BJ (cell line): ENCODE measurements around the gene HRH3. TPM values are rescaled to one million over a fixed set of nuclear protein-coding genes. Genes with fewer than 3 reads are reported as not detected.

Experiments used
- CTCF ChIA-PET: fragments of 350-600 bp; formaldehyde crosslinking; extraction: SDS; loops from one replicate; lab custom pipeline; 2021; ENCODE audit warnings: antibody characterized with exemption, inconsistent platforms; lab: Yijun Ruan, JAX
- POLR2A ChIA-PET: fragments of 300-600 bp; sonication (Branson Sonifier 250); formaldehyde crosslinking; extraction: SDS; loops from one replicate; lab custom pipeline; 2021; ENCODE audit warnings: antibody characterized with exemption; lab: Charles Lee
- DNase-seq: peaks from one replicate; pipeline ENCODE4 v3.0.0-alpha.2; 2011; ENCODE audit warnings: low read depth
- H3K27me3 ChIP-seq: 2 replicates; pipeline ENCODE4 v1.6.0; 2011; ENCODE audit warnings: low read length; ENCODE audit not compliant: control insufficient read depth, insufficient read depth
- H3K36me3 ChIP-seq: 2 replicates; pipeline ENCODE4 v1.5.1; 2011; ENCODE audit warnings: low read length; ENCODE audit not compliant: control insufficient read depth, insufficient read depth
- H3K4me3 ChIP-seq: 2 replicates; pipeline ENCODE4 v1.5.1; 2011; ENCODE audit warnings: low read depth, mild to moderate bottlenecking, control low read depth, low read length
- CTCF ChIP-seq: IDR thresholded peaks from 2 replicates; pipeline ENCODE4 v1.5.1; 2011; ENCODE audit warnings: low read depth, mild to moderate bottlenecking, control low read depth, inconsistent platforms, low read length, moderate library complexity; ENCODE audit not compliant: insufficient read depth
- polyA plus RNA-seq: library from polyadenylated mRNA; depleted of rRNA; stranded (reverse); fragments of >200 nt; gene quantifications from 2 replicates; pipeline ENCODE4 v1.2.3, GENCODE V29; 2011

Gene HRH3
- polyA plus RNA-seq, 1 experiment = not detected

GRCh38 chr20:62223571-62223970 lies 3.5 kb upstream of the HRH3 start:
- ChIA-PET CTCF (no interaction called here), POLR2A (no interaction called here)
- Histone ChIP-seq H3K4me3 (no peak overlapping the region), H3K27me3 (peaks cover 36% of the 10 kb centered on the region), H3K36me3 (no peaks in the 10 kb centered on the region)
- TF ChIP-seq CTCF = no peak
- no peak for DNase-seq

- DNase-seq = no peak
- Histone ChIP-seq H3K27me3 (peaks cover 42% of the 10 kb centered on the region), H3K4me3 (no peak overlapping the region), H3K36me3 (no peaks in the 10 kb centered on the region)
- ChIA-PET POLR2A (no interaction called here), CTCF (no interaction called here)
- no peak for TF ChIP-seq CTCF
Observed at GRCh38 chr20:62222972-62223371, 2.9 kb upstream of the HRH3 start.

GRCh38 chr20:62222266-62222850 lies 2.3 kb upstream of the HRH3 start:
- CTCF ChIA-PET = no interaction called here
- H3K4me3 ChIP-seq = no peak overlapping the region
- TF ChIP-seq CTCF = no peak
- peaks cover 45% of the 10 kb centered on the region for H3K27me3 ChIP-seq
- H3K36me3 ChIP-seq = no peaks in the 10 kb centered on the region
- no peak for DNase-seq
- POLR2A ChIA-PET = no interaction called here

- DNase-seq = no peak
- no peaks in the 10 kb centered on the region for H3K36me3 ChIP-seq
- H3K4me3 ChIP-seq = no peak overlapping the region
- peaks cover 40% of the 10 kb centered on the region for H3K27me3 ChIP-seq
- no peak for TF ChIP-seq CTCF
- ChIA-PET CTCF (no interaction called here), POLR2A (no interaction called here)
Observed at GRCh38 chr20:62220666-62221568, 839 bp upstream of the HRH3 start.

- Histone ChIP-seq H3K27me3 (peaks cover 36% of the 10 kb centered on the region), H3K4me3 (no peak overlapping the region), H3K36me3 (no peaks in the 10 kb centered on the region)
- ChIA-PET CTCF (no interaction called here), POLR2A (no interaction called here)
- TF ChIP-seq CTCF = no peak
- no peak for DNase-seq
Observed at GRCh38 chr20:62219101-62219991, 732 bp downstream of the HRH3 start.
